NCI-H82 treated with DMSO at 0.1 percent for 48 hours (cell line): Measurements from ENCODE around the gene KIF9.
"Not testable (repeated sequence)": the region's sequence is repeated elsewhere in the genome, so short reads cannot be mapped to it uniquely, and the experiment has no call there.

ENCODE experiments used
- DNase-seq: peaks from one replicate; lab custom pipeline; 2025; ENCODE audit not compliant: unreplicated experiment; lab: John Stamatoyannopoulos, UW

The KIF9 gene, protein sequence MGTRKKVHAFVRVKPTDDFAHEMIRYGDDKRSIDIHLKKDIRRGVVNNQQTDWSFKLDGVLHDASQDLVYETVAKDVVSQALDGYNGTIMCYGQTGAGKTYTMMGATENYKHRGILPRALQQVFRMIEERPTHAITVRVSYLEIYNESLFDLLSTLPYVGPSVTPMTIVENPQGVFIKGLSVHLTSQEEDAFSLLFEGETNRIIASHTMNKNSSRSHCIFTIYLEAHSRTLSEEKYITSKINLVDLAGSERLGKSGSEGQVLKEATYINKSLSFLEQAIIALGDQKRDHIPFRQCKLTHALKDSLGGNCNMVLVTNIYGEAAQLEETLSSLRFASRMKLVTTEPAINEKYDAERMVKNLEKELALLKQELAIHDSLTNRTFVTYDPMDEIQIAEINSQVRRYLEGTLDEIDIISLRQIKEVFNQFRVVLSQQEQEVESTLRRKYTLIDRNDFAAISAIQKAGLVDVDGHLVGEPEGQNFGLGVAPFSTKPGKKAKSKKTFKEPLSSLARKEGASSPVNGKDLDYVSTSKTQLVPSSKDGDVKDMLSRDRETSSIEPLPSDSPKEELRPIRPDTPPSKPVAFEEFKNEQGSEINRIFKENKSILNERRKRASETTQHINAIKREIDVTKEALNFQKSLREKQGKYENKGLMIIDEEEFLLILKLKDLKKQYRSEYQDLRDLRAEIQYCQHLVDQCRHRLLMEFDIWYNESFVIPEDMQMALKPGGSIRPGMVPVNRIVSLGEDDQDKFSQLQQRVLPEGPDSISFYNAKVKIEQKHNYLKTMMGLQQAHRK

DNA sequence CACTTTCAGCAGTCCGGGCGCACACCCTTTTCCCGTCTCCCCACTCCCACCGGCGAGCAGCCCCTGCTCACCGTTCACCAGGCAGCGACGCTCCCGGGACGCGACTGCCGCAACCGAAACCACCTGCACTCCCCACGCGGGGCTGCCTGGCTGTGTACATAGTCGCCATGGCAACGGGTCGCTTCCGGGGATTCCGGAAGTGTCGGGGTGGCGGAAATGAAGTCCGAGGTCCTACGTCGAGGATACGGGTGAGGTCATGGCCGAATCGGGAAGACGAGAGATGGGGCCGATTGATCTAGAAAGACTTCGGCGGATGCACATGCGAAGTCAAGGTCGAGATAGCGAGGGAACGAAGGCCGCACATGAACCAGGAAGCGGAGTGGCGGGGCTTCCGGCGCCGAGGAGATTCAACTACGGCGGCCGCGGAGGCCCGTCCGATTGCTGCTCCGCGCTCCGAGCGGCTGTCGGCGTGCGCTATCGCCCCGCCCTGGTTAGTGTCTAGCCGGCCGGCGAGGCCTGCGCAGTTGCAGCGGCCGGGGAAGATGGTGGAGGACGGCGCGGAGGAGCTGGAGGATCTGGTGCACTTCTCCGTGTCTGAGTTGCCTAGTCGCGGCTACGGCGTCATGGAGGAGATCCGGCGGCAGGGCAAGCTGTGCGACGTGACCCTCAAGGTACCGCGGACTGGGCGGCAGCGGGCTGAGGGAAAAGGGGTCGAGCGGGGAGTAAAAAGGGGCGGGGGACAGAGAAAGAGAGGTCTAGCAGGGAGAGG lies at the start of gene KIF9, which contains the start of gene KLHL18:
TSS of gene KIF9 (minus strand) at position 376 of the 769 bp plus-strand sequence. CDS start 5,425 bp downstream, outside the sequence.
TSS of gene KLHL18 (plus strand) at position 521 of the 769 bp plus-strand sequence. CDS start at position 543, 22 bp downstream.
- peak; percentile 71 for DNase-seq

DNA sequence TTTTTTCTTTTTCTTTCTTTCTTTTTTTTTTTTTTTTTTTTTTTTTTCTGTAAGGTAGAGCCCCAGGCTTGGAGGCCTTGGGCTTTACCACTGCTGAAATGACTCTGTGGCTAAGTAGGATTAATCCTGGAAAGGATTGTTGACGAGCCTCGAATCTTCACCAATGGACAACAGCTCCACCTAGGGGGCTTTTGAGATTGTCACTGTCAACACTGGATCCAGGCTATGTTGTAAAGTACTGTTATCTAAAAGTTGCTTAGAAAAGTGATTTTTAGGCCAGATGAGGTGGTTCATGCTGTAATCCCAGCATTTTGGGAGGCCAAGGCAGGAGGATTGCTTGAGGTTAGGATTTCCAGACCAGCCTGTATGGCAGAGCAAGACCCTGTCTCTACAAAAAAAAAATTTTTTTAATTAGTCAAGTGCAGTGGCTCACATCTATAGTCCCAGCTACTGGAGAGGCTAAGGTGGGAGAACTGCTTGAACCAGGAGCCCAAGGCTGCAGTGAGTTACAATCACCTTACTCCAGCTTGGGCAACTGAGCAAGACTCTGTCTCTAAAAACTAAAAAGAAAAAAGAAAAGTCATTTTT lies 41.8 kb upstream of the KIF9 start:
- DNase-seq, result peak; percentile 57

DNA sequence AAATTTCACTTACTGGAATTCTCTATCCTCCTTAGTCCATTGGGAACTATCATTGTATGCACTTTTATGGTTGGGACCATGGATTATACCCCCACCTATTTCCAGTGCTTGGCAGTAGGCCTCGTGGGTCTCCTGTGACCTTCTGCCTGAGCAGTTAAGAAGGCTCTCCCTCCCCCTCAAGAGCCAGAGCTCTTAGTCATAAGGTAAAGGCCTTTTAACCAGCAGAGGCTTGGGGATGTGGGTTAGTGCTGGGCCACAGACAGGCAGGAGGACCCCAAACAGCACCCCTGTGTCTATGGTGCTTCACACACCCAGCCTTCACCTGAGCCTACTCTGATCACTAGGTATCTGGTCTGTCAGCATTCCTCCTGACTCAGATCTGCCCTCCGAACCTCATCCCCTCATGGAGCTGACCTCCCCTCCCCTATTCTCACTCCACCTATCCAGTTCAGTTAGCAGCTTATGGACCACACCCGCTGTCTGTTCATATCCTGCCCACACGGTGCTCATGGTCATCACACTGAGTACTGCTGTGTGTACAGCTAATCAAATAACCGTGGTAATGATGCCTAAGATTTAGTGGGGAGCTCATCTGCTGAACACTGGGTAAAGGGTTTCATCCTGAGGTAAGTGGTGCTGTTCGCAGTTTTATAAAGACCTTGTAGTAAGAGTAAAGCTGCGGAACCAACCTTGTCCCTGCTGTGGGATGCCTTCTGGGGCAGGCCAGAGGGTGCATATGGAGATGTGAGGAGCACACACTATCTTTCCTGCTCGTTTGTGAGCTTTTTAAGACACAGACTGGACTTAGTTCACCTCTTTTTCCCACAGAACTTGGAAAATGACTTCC lies 41.1 kb upstream of the KIF9 start:
- no peak for DNase-seq

DNA sequence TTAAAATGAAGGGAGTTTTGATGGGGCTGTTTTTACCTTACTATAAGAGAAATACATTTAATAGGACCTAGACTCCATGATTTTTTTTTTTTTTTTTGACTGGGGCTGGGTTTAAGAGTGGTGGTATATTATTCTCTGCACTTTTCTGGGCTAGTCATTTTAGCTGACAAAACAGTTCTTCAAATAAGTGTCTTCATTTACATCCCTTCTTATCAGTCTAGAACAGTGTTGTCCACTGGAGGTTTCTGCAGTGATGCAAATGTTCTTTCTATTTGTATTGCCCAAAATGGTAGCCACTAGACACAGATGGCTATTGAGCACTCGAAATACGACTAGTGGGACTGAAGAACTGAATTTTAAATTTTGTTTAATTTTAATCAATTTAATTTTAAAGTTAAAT lies 37.4 kb upstream of the KIF9 start:
- DNase-seq, result no peak

DNA sequence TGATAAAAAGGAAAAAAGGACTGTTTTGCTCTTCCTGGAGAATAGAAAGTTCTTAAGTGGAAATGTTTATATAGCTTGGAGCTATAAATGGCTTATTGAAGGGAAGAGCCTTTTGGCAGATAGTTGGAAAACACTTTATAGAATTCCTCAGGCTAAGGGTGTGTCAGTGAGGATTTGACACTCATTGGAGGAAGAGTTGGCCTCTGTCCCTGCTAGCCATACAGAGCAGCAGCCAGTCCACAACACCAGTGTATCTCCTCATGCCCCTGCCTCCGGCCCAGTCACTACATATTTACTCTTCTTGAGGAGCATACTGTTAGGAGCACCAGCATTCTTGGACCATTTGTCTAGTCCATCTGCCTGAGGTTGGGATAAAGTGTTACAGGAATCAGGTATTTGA lies 36.3 kb upstream of the KIF9 start:
- no peak for DNase-seq

DNA sequence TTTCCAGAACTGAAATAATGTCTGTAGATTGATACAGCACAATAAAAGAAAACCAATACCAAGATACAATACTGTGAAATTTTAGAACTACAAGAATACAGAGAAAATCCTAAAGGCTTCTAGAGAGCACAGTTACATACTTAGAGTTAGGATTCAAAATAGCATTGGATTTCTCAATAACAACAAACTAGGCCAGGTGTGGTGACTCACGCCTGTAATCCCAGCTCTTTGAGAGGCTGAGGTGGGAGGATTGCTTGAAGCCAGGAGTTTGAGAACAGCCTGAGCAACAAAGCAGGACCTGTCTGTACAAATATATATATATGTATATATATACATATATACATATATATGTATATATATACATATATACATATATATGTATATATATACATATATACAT lies 33.6 kb upstream of the KIF9 start:
- not testable (repeated sequence) for DNase-seq

DNA sequence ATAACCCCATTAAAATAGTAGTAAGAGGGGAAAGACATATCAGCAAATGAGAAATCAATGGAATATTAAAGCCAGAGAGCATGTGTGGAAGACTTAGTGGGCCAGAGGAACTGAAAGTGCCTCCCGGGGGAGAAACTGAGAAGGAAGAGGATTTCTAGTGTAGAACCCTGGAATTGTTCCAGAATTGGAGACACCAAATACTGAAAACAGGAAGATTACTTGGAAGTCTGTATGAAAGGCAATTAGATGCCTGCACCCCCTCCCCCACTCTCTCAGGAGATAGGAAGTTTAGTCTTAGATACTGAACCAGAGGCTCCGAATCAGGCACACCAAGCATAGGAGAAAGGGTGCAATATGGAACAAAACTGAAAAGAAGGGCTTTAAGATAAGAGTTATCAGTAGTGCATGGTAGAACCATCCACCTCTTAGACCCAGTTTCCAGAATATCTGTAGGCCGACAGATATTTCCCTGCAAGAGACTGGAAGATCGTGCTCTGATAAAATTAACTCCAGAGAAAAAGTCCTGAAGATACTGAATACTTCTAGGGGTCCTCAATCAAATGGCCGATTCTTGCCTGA lies 32.6 kb upstream of the KIF9 start:
- DNase-seq, result no peak

DNA sequence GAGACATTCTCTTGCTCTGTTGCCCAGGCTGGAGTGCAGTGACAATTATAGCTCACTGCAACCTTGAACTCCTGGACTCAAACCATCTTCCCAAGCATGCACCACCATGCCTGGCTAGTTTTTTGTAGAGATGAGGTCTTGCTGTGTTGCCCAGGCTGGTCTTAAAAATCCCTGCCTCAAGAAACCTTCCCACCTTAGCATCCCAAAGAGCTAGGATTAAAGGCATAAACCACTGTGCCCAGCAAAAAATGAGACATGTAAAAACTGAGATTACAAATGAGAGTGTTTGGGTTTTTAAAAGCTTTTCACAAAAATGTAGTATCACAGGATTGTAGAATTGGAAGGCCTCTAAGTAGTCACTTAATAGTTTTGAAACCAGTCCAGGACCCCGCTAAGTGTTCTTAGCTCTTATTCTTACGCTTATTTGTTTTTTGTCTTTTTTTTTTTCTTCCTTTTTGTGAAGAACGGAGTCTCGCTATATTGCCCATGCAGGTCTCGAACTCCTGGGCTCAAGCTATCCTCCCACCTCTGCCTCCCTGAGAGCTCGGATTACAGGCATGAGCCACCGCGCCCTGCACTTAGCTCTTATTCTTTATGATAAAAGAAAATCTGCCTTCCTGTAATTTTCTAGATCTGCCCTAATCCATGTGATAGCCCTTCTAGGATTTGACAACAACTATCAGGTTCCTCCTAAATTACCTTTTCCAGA lies 31.6 kb upstream of the KIF9 start:
- no peak for DNase-seq

DNA sequence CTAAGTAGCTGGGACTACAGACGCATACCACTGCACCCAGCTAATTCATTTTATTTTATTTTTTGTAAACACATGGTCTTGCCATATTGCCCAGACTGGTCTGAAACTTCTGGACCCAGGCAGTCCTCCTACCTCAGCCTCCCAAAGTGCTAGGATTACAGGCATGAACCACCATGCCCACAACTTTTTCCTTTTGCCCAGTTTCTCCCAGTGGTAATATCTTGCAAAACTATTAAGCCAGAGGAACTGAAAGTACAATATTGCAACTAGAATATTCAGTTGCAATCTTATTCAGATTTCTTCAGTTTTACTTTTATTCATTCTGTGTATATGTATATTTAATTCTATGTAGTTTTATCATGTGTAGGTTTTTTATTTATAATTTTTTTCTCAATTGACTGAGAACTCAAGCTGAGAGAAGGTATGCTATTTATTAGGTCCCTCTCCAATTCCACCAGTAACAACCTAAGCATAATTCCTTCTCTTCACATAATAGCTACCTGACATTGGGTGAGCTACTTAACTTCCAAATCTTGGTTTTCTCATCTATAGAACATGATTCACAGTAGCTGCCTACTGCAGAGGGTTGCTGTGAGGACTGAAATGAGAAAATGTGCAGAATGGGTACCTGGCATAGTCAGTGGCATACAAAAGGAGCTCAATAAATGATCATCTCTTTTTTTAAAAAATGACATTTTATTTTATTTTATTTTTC lies 30.9 kb upstream of the KIF9 start:
- DNase-seq, result no peak

DNA sequence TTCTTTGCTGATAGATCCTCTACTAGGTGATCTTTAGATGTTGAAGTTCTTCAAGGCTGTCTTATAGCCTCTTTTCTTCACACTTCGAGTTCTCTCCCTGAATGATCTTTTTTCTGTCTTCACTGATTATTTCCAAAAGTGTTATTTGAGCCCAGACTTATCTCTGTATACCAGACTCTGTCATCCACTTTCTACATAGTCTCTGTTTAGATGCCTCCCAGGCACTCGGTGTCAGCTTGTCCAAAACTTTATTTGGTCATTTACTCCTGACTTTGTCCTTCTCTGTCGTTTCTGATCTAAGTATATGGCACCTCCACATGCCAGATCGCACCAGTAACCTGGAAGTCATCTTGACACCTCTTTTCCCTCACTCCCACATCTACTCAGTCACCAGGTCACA lies 27.8 kb upstream of the KIF9 start:
- no peak for DNase-seq

DNA sequence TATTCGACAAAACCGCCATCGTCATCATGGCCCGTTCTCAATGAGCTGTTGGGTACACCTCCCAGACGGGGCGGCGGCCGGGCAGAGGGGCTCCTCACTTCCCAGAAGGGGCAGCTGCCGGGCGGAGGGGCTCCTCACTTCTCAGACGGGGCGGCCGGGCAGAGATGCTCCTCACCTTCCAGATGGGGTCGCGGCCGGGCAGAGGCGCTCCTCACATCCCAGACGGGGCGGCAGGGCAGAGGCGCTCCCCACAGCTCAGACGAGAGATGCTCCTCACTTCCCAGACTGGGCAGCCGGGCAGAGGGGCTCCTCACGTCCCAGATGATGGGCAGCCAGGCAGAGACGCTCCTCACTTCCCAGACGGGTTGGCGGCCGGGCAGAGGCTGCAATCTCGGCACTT lies 26.6 kb upstream of the KIF9 start:
- not testable (repeated sequence) for DNase-seq

DNA sequence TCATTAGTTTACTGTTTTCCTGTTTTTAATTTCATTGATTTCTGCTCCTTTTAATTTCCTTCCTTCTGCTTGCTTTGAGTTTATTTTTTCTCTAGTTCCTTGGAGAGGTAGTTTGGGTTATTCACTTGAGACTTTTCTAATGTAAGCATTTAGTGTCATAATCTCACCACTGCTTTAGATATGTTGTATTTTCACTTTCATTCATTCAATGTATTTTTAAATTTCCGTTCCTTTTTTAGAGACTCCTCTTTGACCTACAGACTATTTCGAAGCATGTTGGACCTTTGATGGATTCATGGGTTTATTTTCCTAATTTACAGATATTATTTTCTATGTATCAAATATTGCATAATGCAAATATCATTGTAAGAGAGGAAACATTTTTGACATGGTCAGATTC lies 23.4 kb upstream of the KIF9 start:
- DNase-seq, result no peak

DNA sequence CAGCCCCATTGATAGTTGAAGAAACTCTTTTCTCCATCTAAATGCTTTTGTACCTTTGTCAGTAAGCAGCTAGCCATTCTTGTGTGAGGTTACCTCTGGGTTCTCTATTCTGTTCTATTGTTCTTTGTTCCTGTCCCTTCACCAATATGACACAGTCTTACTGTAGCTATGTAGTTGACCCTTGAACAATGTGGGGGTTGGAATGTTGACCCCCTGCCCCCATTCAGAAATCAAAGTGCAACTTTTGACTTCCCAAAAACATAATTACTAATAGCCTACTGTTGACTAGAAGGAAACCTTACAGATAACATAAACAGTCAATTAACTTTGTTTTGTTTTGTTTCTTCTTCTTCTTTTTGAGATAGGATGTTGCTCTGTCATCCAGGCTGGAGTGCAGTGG lies 18.9 kb upstream of the KIF9 start:
- DNase-seq, result no peak

DNA sequence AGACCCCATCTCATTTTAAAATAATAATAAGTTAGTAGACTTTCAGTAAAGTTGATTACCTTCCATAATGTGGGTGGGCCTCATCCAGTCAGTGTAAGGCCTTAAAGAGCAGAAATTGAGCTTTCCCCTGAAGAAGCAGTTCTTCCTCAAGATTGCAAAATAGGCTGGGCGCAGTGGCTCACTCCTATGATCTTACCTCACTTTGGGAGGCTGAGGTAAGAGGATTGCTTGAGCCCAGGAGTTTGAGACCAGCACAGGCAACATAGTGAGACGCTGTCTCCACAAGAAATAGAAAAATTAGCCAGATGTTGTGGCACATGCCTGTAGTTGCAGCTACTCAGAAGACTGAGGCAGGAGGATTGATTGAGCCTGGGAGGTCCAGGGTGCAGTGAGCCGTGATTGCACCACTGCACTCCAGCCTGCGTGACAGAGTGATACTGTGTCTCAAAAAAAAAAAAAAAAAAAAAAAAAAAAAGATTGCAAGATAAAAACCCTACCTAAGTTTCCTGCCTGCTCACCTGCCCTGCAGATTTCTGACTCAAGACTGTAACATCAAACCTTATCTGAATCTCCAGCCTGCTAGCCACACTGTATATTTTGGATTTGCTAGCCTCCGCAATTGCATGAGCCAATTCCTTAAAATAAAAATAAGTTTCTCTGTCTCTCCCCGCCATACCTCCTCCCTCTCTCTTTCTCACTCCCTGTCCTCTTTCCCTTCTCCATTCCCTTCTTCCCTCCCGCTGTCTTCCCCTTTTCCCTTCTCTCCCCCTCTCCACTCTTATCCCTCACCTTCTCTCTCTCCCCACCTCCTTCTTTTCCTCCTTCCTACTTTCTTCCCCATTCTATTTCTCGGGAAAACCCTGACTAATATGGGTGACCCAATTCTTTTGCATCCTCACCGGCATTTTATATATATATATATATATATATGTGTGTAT lies 17.1 kb upstream of the KIF9 start:
- no peak for DNase-seq

DNA sequence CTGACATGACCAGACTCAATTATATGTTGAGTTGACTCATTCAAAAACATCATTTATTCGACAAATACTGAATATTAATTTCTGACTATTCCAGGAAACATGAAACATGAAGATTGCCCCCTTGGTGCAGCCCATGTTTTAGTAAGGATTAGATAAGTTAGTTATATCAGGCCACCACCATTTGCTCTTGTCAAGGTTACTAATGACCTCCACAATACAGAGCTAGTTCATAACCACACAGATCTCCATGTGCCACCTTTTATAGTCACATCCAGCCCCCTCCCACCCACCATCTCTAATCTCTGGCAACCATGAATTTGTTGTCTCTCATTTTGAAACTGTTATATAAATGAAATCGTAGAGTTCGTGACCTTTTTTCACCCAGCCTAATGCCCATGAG lies 15.8 kb upstream of the KIF9 start:
- no peak for DNase-seq

DNA sequence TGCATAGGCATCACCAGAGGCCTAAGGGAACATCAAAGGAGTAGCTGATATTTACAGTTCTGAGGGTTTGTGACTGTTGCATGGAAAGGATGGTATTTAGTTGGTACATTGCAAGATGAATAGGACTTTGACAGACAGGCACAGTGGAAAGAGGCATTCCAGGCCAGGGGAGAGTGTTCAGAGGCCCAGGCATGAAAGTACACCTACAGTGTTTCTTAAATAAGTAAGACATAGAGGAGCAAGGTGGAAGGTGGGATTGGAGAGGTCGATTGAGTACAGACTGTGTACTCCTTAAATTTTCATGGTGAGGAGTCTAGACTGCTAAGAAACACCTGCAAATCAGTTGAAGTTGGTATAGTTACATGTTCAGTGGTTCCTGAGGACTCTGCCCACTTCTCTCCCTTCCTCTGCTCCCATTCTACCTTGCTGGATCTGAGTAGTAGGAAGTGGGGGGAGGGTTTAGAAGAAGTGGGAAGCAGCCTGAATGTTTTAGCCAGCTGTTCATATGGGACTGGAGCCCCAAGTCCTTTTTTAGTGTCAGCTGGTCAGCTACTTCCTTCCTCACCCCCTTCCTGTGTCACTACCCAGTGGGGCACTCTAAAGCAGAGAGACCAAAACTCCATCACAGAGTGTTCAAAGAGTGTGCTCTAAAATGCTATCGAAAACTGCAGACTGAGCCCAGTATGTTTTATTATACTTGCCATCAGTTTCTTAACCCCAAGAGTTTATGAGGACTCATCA lies 14.1 kb upstream of the KIF9 start:
- no peak for DNase-seq

DNA sequence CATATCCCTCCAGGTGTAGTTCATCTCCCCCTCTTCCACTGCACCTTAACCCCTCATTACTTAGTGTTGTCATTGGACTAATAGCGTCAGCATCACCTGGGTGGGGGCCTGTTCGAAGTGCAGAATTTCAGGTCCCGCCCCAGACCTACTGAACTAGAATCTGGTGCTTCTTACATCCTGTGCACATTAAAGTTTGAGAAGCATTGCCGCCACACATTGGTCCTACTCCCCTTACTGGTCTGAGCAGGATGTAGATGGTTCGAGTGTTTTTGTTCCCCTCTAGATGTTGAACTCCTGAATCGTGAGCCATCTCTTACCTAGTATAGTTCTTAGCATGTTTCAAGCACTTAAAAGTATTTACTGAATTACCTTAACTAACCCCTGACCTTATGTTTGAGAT lies 13.4 kb upstream of the KIF9 start:
- no peak for DNase-seq
